Duodenal mucosa (tissue), 2 donors: ENCODE results near the gene ADGRF1.

ENCODE experiments used
- H3K27ac ChIP-seq: one replicate; pipeline ENCODE4 v1.7.0; 2013; ENCODE audit warnings: low read depth, low read length
- H3K27me3 ChIP-seq, 2 donors: one replicate each; pipeline ENCODE4 v1.7.0; 2013; ENCODE audit warnings: low read length in 2 of 2, control low read depth in 1 of 2; ENCODE audit not compliant: insufficient read depth in 2 of 2, control insufficient read depth in 1 of 2
- H3K36me3 ChIP-seq, 2 donors: one replicate each; pipeline ENCODE4 v1.7.0; 2013; ENCODE audit warnings: low read length in 2 of 2, control low read depth in 1 of 2; ENCODE audit not compliant: insufficient read depth in 2 of 2, control insufficient read depth in 1 of 2
- H3K4me1 ChIP-seq, 2 donors: one replicate each; pipeline ENCODE4 v1.7.0; 2013; ENCODE audit warnings: low read length in 2 of 2, control low read depth in 1 of 2; ENCODE audit not compliant: insufficient read depth in 2 of 2, control insufficient read depth in 1 of 2
- H3K4me3 ChIP-seq, 2 donors: one replicate each; pipeline ENCODE4 v1.7.0; 2013; ENCODE audit warnings: low read length in 2 of 2, low read depth in 1 of 2
- H3K9ac ChIP-seq, 2 donors: one replicate each; pipeline ENCODE4 v1.7.0; 2013; ENCODE audit warnings: low read length in 2 of 2, low read depth in 1 of 2
- H3K9me3 ChIP-seq, 2 donors: one replicate each; pipeline ENCODE4 v1.7.0; 2013; ENCODE audit warnings: low read length in 2 of 2, control low read depth in 1 of 2; ENCODE audit not compliant: control insufficient read depth in 1 of 2

Gene ADGRF1

GRCh38 chr6:46964716-46965519, 77.2 kb downstream of the ADGRF1 start:
- no peaks in the 10 kb centered on the region for H3K9me3 ChIP-seq
- no peaks in the 10 kb centered on the region for H3K36me3 ChIP-seq
- H3K27ac ChIP-seq: no peak overlapping the region
- peaks cover 0 to 5% of the 10 kb centered on the region in 2 donors for H3K27me3 ChIP-seq
- H3K4me1 ChIP-seq: no peaks in the 10 kb centered on the region
- no peak overlapping the region for H3K4me3 ChIP-seq
- H3K9ac ChIP-seq: no peak overlapping the region

GRCh38 chr6:46963626-46964025, 78.5 kb downstream of the ADGRF1 start:
- Histone ChIP-seq H3K9ac (no peak overlapping the region), H3K36me3 (no peaks in the 10 kb centered on the region), H3K4me3 (no peak overlapping the region), H3K9me3 (no peaks in the 10 kb centered on the region), H3K27me3 (peaks cover 0 to 5% of the 10 kb centered on the region in 2 donors), H3K27ac (no peak overlapping the region), H3K4me1 (no peaks in the 10 kb centered on the region)

GRCh38 chr6:46963039-46963438, 79.1 kb downstream of the ADGRF1 start:
- H3K4me1 ChIP-seq: no peaks in the 10 kb centered on the region
- H3K27ac ChIP-seq: no peak overlapping the region
- no peaks in the 10 kb centered on the region for H3K36me3 ChIP-seq

GRCh38 chr6:46961711-46962110, 80.4 kb downstream of the ADGRF1 start:
- Histone ChIP-seq H3K36me3 (no peaks in the 10 kb centered on the region), H3K4me3 (no peak overlapping the region), H3K27me3 (peaks cover 0 to 5% of the 10 kb centered on the region in 2 donors), H3K9ac (no peak overlapping the region), H3K27ac (no peak overlapping the region), H3K9me3 (no peaks in the 10 kb centered on the region), H3K4me1 (no peaks in the 10 kb centered on the region)

More at GRCh38 chr6:46963039-46963438, 79.1 kb downstream of the ADGRF1 start:
- Histone ChIP-seq H3K9ac (no peak overlapping the region), H3K27me3 (peaks cover 0 to 5% of the 10 kb centered on the region in 2 donors), H3K4me3 (no peak overlapping the region), H3K9me3 (no peaks in the 10 kb centered on the region)

GRCh38 chr6:46961232-46961631, 80.9 kb downstream of the ADGRF1 start:
- Histone ChIP-seq H3K9me3 (no peaks in the 10 kb centered on the region), H3K27me3 (peaks cover 0 to 5% of the 10 kb centered on the region in 2 donors), H3K4me1 (no peaks in the 10 kb centered on the region), H3K36me3 (no peaks in the 10 kb centered on the region), H3K9ac (no peak overlapping the region), H3K4me3 (no peak overlapping the region), H3K27ac (no peak overlapping the region)

GRCh38 chr6:46959419-46959818, 82.7 kb downstream of the ADGRF1 start:
- H3K27me3 ChIP-seq: peaks cover 0 to 5% of the 10 kb centered on the region in 2 donors
- H3K4me3 ChIP-seq: no peak overlapping the region
- no peak overlapping the region for H3K27ac ChIP-seq
- H3K36me3 ChIP-seq: no peaks in the 10 kb centered on the region
- H3K4me1 ChIP-seq: no peaks in the 10 kb centered on the region
- H3K9ac ChIP-seq: no peak overlapping the region
- no peaks in the 10 kb centered on the region for H3K9me3 ChIP-seq

- no peaks in the 10 kb centered on the region for H3K9me3 ChIP-seq
- no peak overlapping the region for H3K4me3 ChIP-seq
- H3K27ac ChIP-seq: no peak overlapping the region
- H3K4me1 ChIP-seq: no peaks in the 10 kb centered on the region
- H3K9ac ChIP-seq: no peak overlapping the region
- H3K36me3 ChIP-seq: no peaks in the 10 kb centered on the region
- peaks cover 0 to 3% of the 10 kb centered on the region in 2 donors for H3K27me3 ChIP-seq
Observed at GRCh38 chr6:46956409-46956808, 85.7 kb downstream of the ADGRF1 start.

- H3K9ac ChIP-seq: no peak overlapping the region
- H3K36me3 ChIP-seq: no peaks in the 10 kb centered on the region
- H3K27ac ChIP-seq: no peak overlapping the region
- no peaks in the 10 kb centered on the region for H3K9me3 ChIP-seq
- H3K4me3 ChIP-seq: no peak overlapping the region
- H3K27me3 ChIP-seq: no peaks in the 10 kb centered on the region
- H3K4me1 ChIP-seq: no peaks in the 10 kb centered on the region
Observed at GRCh38 chr6:46954837-46955451, 87.2 kb downstream of the ADGRF1 start.

- no peak overlapping the region for H3K4me3 ChIP-seq
- no peak overlapping the region for H3K27ac ChIP-seq
- H3K4me1 ChIP-seq: no peaks in the 10 kb centered on the region
- H3K36me3 ChIP-seq: no peaks in the 10 kb centered on the region
- no peaks in the 10 kb centered on the region for H3K9me3 ChIP-seq
- H3K9ac ChIP-seq: no peak overlapping the region
- H3K27me3 ChIP-seq: no peaks in the 10 kb centered on the region
Observed at GRCh38 chr6:46953921-46954320, 88.2 kb downstream of the ADGRF1 start.

GRCh38 chr6:46949632-46950280, 92.4 kb downstream of the ADGRF1 start:
- no peaks in the 10 kb centered on the region for H3K27me3 ChIP-seq
- no peak overlapping the region for H3K27ac ChIP-seq
- no peaks in the 10 kb centered on the region for H3K4me1 ChIP-seq
- H3K9ac ChIP-seq: no peak overlapping the region
- H3K4me3 ChIP-seq: no peak overlapping the region
- H3K36me3 ChIP-seq: no peaks in the 10 kb centered on the region
- no peaks in the 10 kb centered on the region for H3K9me3 ChIP-seq
